Kidney (tissue), 14 donors: Measurements from ENCODE around the gene CRIM1. TPM values are rescaled to one million over a fixed set of nuclear protein-coding genes. Genes with fewer than 3 reads are reported as not detected.
A peak's percentile ranks its signal among the peaks of the same experiment; 100 is the strongest.

Source experiments
- DNase-seq, 5 donors: peaks; one replicate each; pipeline ENCODE4 v3.0.0-alpha.2; 2013 to 2020
- FAIRE-seq: peaks from 2 replicates; lab custom pipeline; 2012; peaks lifted over from hg19 to GRCh38; lab: Jason Lieb, UNC
- H3K27ac ChIP-seq, 2 donors: one replicate each; pipeline ENCODE4 v1.7.0; 2013; ENCODE audit warnings: low read depth in 2 of 2, low read length in 2 of 2, inconsistent platforms in 1 of 2
- H3K27me3 ChIP-seq: one replicate; pipeline ENCODE4 v1.7.1; 2013; ENCODE audit warnings: low read length, inconsistent platforms; ENCODE audit not compliant: control insufficient read depth, insufficient read depth
- H3K36me3 ChIP-seq, 3 donors: one replicate each; pipeline versions ENCODE4 v1.7.0 to v1.7.1; 2013; ENCODE audit warnings: low read length in 3 of 3, control low read depth in 1 of 3, inconsistent platforms in 1 of 3; ENCODE audit not compliant: insufficient read depth in 3 of 3, control insufficient read depth in 2 of 3
- H3K4me1 ChIP-seq, 3 donors: one replicate each; pipeline versions ENCODE4 v1.7.0 to v1.7.1; 2013; ENCODE audit warnings: low read length in 3 of 3, inconsistent platforms in 1 of 3, low read depth in 1 of 3; ENCODE audit not compliant: control insufficient read depth in 2 of 3, insufficient read depth in 2 of 3
- H3K4me3 ChIP-seq, 3 donors: one replicate each; pipeline versions ENCODE4 v1.7.0 to v1.8.1; 2013; ENCODE audit warnings: low read length in 3 of 3, control low read depth in 1 of 3, inconsistent platforms in 1 of 3
- H3K9ac ChIP-seq, 3 donors: one replicate each; pipeline versions ENCODE4 v1.7.0 to v1.7.1; 2013; ENCODE audit warnings: low read length in 3 of 3, control low read depth in 1 of 3, inconsistent platforms in 1 of 3
- H3K9me3 ChIP-seq, 3 donors: one replicate each; pipeline versions ENCODE4 v1.7.0 to v1.7.1; 2013; ENCODE audit warnings: low read length in 3 of 3, control low read depth in 1 of 3, inconsistent platforms in 1 of 3; ENCODE audit not compliant: control insufficient read depth in 2 of 3, insufficient read depth in 1 of 3
- CTCF ChIP-seq: IDR thresholded peaks from 3 replicates; pipeline ENCODE4 v1.5.1; 2012; ENCODE audit warnings: mild to moderate bottlenecking, moderate library complexity, borderline replicate concordance; ENCODE audit not compliant: insufficient read depth; ENCODE audit errors: extremely low read depth
- intact Hi-C: fragments of 100-400 bp; cut with DNase I; formaldehyde crosslinking; loops from one replicate; pipeline ENCODE4 v1.11.1; 2022
- polyA plus RNA-seq: library from polyadenylated mRNA; stranded (reverse); fragments of 350-450 nt; fragmentation: Illumina TruSeq; extraction: RNeasy Lipid Tissue Mini Kit (QIAGEN cat#74804); gene quantifications from one replicate; pipeline ENCODE4 v1.2.3, GENCODE V29; 2014; ENCODE audit warnings: low read depth, low replicate concordance; ENCODE audit not compliant: insufficient read depth
- total RNA-seq: library from RNA; stranded (reverse); fragmentation: NEBNext Ultra II Directional; extraction: Animal tissue kit (Norgen Biotek cat#: 25700); gene quantifications from one replicate; pipeline ENCODE4 v1.2.1, GENCODE V29; 2021
- donor health status: control.
- donor health status: control.
- donor health status: control.
- donor health status: control.
- donor health status: control.
- donor health status: DM: yes; HTN: yes; CAD: no.
- donor health status: Normal renal cell carcinoma (clear cell type).

Gene CRIM1
- total and polyA plus RNA-seq, 2 donors from 2014 or later, result 47.2 to 154 TPM

DNA sequence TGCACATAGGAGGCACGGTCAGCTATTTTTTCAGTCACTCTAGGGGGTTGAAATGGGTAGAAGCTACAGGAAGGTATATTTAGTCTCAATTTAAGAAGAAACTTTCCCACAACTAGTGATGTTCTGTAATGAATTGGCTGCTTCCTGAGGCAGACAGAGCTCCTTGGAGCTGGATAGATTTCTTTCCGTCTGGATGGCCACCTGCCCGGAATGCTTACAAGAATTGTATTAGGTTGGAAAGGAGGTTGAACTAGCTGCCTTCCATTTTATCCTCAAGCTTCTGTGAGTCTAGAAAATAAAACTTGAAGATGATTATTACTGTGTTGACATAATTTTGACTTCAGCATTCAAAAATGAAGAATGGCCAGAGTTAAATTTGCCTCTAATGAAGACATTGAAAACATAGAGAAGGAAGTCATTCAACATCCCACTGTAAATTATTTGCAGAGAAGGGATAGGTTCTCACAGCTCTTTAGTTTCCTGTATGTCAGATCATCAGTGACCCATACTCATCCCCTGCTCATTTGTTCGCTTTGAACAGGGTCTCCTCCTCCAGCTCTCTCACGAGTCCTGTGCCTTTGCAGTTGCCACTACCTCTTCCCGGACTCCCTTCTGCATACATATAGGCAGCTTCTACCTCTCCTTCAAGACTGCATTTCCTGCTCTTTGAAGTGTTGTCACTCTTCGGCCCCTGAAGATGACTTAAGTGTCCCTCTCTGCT, 88.8 kb downstream of the CRIM1 start:
- DNase-seq (peak in 3 of 5 donors; percentile 61 to 77 (median 75)), FAIRE-seq (no peak)
- Histone ChIP-seq H3K9ac (no peak overlapping the region), H3K36me3 (peaks cover 4 to 42% (median 19%) of the 10 kb centered on the region in 3 donors), H3K4me1 (peaks cover 5 to 12% (median 8%) of the 10 kb centered on the region in 3 donors), H3K27me3 (no peaks in the 10 kb centered on the region), H3K9me3 (no peaks in the 10 kb centered on the region), H3K27ac (no peak overlapping the region), H3K4me3 (no peak overlapping the region)
- no peak for TF ChIP-seq CTCF
- intact Hi-C loops, result no loop called here

GRCh38 chr2:36445185-36445866, 89.7 kb downstream of the CRIM1 start:
- no peak for DNase-seq
- intact Hi-C loops, result no loop called here
- Histone ChIP-seq H3K27me3 (no peaks in the 10 kb centered on the region), H3K9ac (no peak overlapping the region), H3K4me1 (peaks cover 5 to 14% (median 8%) of the 10 kb centered on the region in 3 donors), H3K27ac (no peak overlapping the region), H3K36me3 (peaks cover 4 to 46% (median 19%) of the 10 kb centered on the region in 3 donors), H3K4me3 (no peak overlapping the region), H3K9me3 (no peaks in the 10 kb centered on the region)
- no peak for FAIRE-seq
- TF ChIP-seq CTCF, result no peak

DNA sequence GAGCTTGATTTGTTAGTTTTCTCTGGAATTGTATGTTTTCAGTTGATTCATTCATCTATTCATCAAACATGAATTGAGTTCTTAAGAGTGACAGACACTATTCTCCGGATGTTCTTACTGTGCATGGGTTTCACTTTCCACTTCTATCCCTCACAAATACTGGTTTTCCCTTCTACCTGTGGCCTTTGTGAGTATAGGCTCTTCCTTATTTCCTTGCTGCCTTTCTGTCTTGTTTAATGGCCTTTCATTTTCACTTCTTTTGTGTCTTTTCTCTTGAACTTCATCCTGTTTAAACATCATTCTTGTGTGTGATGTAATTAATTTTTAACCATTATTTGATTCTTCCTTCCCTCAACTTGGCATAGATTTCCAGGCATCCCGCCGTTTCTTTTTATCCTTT, 90.7 kb downstream of the CRIM1 start:
- intact Hi-C loops, result no loop called here

More for the DNA sequence above, 90.7 kb downstream of the CRIM1 start:
- H3K4me1 ChIP-seq, result peaks cover 0 to 10% (median 8%) of the 10 kb centered on the region in 3 donors
- no peak for DNase-seq
- no peak overlapping the region for H3K27ac ChIP-seq
- no peak overlapping the region for H3K4me3 ChIP-seq
- no peak for FAIRE-seq
- TF ChIP-seq CTCF, result no peak
- no peak overlapping the region for H3K9ac ChIP-seq
- H3K36me3 ChIP-seq, result peaks cover 4 to 46% (median 19%) of the 10 kb centered on the region in 3 donors
- no peaks in the 10 kb centered on the region for H3K9me3 ChIP-seq
- H3K27me3 ChIP-seq, result no peaks in the 10 kb centered on the region
